Testis (tissue), 3 donors: ENCODE results near the gene CDH4. TPM values are rescaled to one million over a fixed set of nuclear protein-coding genes. Genes with fewer than 3 reads are reported as not detected.

ENCODE experiments used
- DNase-seq: peaks from one replicate; pipeline ENCODE4 v3.0.0-alpha.2; 2019
- H3K27ac ChIP-seq, 2 donors: fragments of 200-600 bp; sonication (generic); one replicate each; pipeline ENCODE4 v1.5.1; 2019
- H3K27me3 ChIP-seq: fragments of 200-600 bp; sonication (generic); one replicate; pipeline ENCODE4 v1.5.1; 2019
- H3K36me3 ChIP-seq: fragments of 200-600 bp; sonication (generic); one replicate; pipeline ENCODE4 v1.5.1; 2017; ENCODE audit warnings: low read depth; ENCODE audit errors: missing control alignments
- H3K4me1 ChIP-seq: fragments of 200-600 bp; sonication (generic); one replicate; pipeline ENCODE4 v1.5.1; 2019
- H3K4me3 ChIP-seq, 2 donors: fragments of 200-600 bp; sonication (generic); one replicate each; pipeline ENCODE4 v1.5.1; 2017 to 2019
- H3K9me3 ChIP-seq: fragments of 200-600 bp; sonication (generic); one replicate; pipeline ENCODE4 v1.5.1; 2017
- POLR2A ChIP-seq: fragments of 450-650 bp; IDR thresholded peaks from one replicate; pipeline ENCODE4 v1.6.1; 2017; ENCODE audit warnings: antibody characterized with exemption, mild to moderate bottlenecking, moderate library complexity
- WGBS, 2 donors: methylation state at CpG; one replicate each; pipeline ENCODE4 v1.1.5; 2018; 5-methylcytosine and 5-hydroxymethylcytosine counted together
- intact Hi-C: fragments of 100-400 bp; cut with DNase I; formaldehyde crosslinking; loops from one replicate; pipeline ENCODE4 v1.15.1; 2023; ENCODE audit warnings: low total_unique reads
- polyA plus RNA-seq: library from polyadenylated mRNA; stranded (reverse); fragments of 350-450 nt; fragmentation: Illumina TruSeq; extraction: RNeasy Lipid Tissue Mini Kit (QIAGEN cat#74804); gene quantifications from one replicate; pipeline ENCODE4 v1.2.3, GENCODE V29; 2014; ENCODE audit warnings: low read depth, low replicate concordance; ENCODE audit not compliant: insufficient read depth
- total RNA-seq, 2 donors: library from RNA; depleted of rRNA; stranded (reverse); fragments of >200 nt; gene quantifications; one replicate each; pipeline ENCODE4 v1.2.3, GENCODE V29; 2016
- TF ChIP-seq, protein P1 (sequence below), 3 experiments: fragments of 450-650 bp in 2 of 3; fragments of 200-600 bp in 1 of 3; sonication (generic) in 1 of 3; IDR thresholded peaks; one replicate each; pipeline ENCODE4 v1.5.1; 2016 to 2019; ENCODE audit warnings: antibody characterized with exemption in 3 of 3, mild to moderate bottlenecking in 2 of 3, moderate library complexity in 1 of 3

The CDH4 gene
- total and polyA plus RNA-seq, 3 donors from 2014 or later: 1.4 to 3.3 (median 1.9) TPM

- DNase-seq: no peak
- TF ChIP-seq, protein P1, sequence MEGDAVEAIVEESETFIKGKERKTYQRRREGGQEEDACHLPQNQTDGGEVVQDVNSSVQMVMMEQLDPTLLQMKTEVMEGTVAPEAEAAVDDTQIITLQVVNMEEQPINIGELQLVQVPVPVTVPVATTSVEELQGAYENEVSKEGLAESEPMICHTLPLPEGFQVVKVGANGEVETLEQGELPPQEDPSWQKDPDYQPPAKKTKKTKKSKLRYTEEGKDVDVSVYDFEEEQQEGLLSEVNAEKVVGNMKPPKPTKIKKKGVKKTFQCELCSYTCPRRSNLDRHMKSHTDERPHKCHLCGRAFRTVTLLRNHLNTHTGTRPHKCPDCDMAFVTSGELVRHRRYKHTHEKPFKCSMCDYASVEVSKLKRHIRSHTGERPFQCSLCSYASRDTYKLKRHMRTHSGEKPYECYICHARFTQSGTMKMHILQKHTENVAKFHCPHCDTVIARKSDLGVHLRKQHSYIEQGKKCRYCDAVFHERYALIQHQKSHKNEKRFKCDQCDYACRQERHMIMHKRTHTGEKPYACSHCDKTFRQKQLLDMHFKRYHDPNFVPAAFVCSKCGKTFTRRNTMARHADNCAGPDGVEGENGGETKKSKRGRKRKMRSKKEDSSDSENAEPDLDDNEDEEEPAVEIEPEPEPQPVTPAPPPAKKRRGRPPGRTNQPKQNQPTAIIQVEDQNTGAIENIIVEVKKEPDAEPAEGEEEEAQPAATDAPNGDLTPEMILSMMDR (IDR thresholded peaks at IDR 0.05): no peak
- TF ChIP-seq POLR2A: no peak
These were observed 404.1 kb downstream of the CDH4 start for GRCh38 chr20:61656198-61656597.

DNA sequence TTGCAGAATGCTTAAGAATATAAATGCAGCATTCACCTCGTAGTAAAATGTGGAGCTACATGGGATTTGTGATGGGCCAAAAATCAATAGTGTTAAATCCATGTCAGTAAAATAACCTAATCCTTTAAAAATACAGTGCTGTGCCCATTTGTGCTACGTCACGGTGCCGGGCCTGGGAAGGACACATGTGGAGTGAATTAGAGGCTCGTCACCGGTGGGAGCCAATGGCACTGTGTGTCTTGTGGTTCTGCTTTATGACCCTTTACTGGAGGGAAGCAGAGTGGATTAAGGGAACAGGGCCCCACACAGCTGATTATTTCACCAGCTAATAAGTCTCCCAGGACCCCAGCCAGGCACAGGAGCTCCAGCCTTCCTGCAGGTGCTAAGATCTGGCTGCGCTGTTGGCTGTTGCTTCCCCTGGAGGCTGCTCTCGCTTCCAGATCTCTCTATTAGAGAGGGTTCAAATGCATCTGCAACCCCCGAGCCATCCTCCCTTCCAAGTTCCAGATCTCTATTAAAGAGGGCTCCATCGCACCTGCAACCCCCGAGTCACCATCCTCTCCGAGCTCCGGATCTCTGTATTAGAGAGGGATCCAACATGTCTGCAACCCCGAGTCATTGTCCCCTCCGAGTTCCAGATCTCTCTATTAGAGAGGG lies 405.8 kb downstream of the CDH4 start:
- H3K9me3 ChIP-seq: no peaks in the 10 kb centered on the region
- H3K36me3 ChIP-seq: no peaks in the 10 kb centered on the region
- WGBS, 2 donors: 91 to 94% methylated on average over 15 of the region's 15 CpGs
- H3K4me1 ChIP-seq: no peaks in the 10 kb centered on the region
- no peaks in the 10 kb centered on the region for H3K27me3 ChIP-seq
- DNase-seq: no peak
- no peak overlapping the region for H3K4me3 ChIP-seq
- intact Hi-C loops: no loop called here
- no peak for TF ChIP-seq POLR2A
- H3K27ac ChIP-seq: no peak overlapping the region

More at GRCh38 chr20:61656198-61656597, 404.1 kb downstream of the CDH4 start:
- Histone ChIP-seq H3K4me1 (no peaks in the 10 kb centered on the region), H3K9me3 (no peaks in the 10 kb centered on the region), H3K4me3 (no peak overlapping the region), H3K36me3 (no peaks in the 10 kb centered on the region), H3K27me3 (no peaks in the 10 kb centered on the region), H3K27ac (no peak overlapping the region)
- WGBS, 2 donors: 90 to 93% methylated on average over 17 to 21 of the region's 21 CpGs
- intact Hi-C loops: no loop called here

- Histone ChIP-seq H3K9me3 (no peaks in the 10 kb centered on the region), H3K36me3 (no peaks in the 10 kb centered on the region), H3K4me1 (no peaks in the 10 kb centered on the region), H3K27me3 (no peaks in the 10 kb centered on the region), H3K27ac (no peak overlapping the region), H3K4me3 (no peak overlapping the region)
- intact Hi-C loops: no loop called here
- WGBS, 2 donors: 92 to 94% methylated on average over 5 to 6 of the region's 6 CpGs
- TF ChIP-seq, protein P1 (IDR thresholded peaks at IDR 0.05): no peak
- TF ChIP-seq POLR2A: no peak
- DNase-seq: no peak
These were observed 406.5 kb downstream of the CDH4 start for GRCh38 chr20:61658563-61658962.

DNA sequence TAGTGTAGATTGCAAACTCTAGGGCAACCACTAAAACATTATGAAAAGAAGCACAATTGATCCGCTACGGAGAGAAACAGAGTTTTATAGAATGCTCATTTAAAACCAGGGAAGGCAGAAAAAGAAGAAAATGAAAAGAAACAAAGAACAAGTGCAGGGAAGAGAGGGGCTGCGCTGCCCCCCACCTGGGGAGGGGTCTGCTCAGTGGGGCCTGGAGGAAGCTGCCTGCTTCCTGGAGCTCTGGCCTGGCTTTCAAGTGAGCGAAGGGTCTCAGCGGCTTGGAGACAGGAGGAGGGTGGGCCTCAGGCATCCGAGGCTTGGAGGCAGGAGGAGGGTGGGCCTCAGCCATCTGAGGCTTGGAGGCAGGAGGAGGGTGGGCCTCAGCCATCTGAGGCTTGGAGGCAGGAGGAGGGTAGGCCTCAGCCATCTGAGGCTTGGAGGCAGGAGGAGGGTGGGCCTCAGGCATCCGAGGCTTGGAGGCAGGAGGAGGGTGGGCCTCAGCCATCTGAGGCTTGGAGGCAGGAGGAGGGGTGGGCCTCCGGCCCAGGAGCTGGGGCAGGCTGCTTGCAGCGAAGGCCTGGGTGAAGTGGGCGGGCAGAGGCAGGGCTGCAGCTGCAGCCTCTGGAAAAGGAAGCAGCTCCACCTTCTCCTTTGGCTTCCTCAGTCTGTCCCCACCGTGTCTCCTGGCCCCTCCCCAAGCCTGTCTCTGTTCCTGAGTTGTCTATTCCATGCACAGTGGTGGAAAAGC lies 407.4 kb downstream of the CDH4 start:
- no peaks in the 10 kb centered on the region for H3K36me3 ChIP-seq
- TF ChIP-seq, protein P1 (IDR thresholded peaks at IDR 0.05): no peak
- no peak for TF ChIP-seq POLR2A
- no peak overlapping the region for H3K27ac ChIP-seq
- no peaks in the 10 kb centered on the region for H3K27me3 ChIP-seq
- H3K4me1 ChIP-seq: no peaks in the 10 kb centered on the region
- no peak for DNase-seq
- no peaks in the 10 kb centered on the region for H3K9me3 ChIP-seq
- 65 to 67% methylated on average over 11 of the region's 11 CpGs for WGBS, 2 donors
- H3K4me3 ChIP-seq: no peak overlapping the region
- intact Hi-C loops: no loop called here

DNA sequence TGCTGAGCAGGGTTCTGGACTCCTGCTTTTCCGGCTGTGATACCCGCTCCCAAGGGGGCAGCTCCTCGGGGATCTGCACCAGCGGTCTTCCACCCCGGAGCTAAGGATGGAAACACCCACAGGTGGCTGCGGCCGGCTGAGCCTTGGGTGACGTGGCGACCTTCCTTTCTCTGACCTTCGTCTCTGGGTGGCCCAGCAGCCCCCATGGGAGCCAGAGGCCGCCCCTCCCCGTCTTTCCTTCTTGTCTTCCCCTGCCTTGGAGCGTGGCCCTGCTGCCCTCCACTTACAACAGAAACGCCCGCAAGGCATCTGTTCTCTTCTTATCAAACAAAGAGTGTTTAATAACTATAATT lies 407.9 kb downstream of the CDH4 start:
- no peak overlapping the region for H3K4me3 ChIP-seq

More for the DNA sequence above, 407.9 kb downstream of the CDH4 start:
- no peaks in the 10 kb centered on the region for H3K36me3 ChIP-seq
- H3K9me3 ChIP-seq: no peaks in the 10 kb centered on the region
- H3K27me3 ChIP-seq: no peaks in the 10 kb centered on the region
- intact Hi-C loops: no loop called here
- no peak for DNase-seq
- no peak overlapping the region for H3K27ac ChIP-seq
- WGBS, 2 donors: 58 to 72% methylated on average over 15 of the region's 15 CpGs
- no peak for TF ChIP-seq POLR2A
- TF ChIP-seq, protein P1 (IDR thresholded peaks at IDR 0.05): no peak
- H3K4me1 ChIP-seq: no peaks in the 10 kb centered on the region
